IMR-90 (cell line): ENCODE data around the gene ZNG1A. TPM values are rescaled to one million over a fixed set of nuclear protein-coding genes. Genes with fewer than 3 reads are reported as not detected.
"Not testable (repeated sequence)": the region's sequence is repeated elsewhere in the genome, so short reads cannot be mapped to it uniquely, and the experiment has no call there.

Experiments
- ATAC-seq: fragments of 200-7000 bp; cut with Tn5 transposase; 2 replicates; pipeline ENCODE4 v1.9.1; 2020; ENCODE audit warnings: low read depth, mild to moderate bottlenecking, moderate library complexity
- BruUV-seq: library from RNA; stranded (reverse); fragments of 400-500 nt; replicated peaks from 2 replicates; lab custom pipeline; 2021; lab: Mats Ljungman, UMichigan
- CTCF ChIA-PET: fragments of 300-600 bp; formaldehyde crosslinking; extraction: SDS; loops from one replicate; lab custom pipeline; 2021; ENCODE audit warnings: antibody characterized with exemption; lab: Yijun Ruan, JAX
- POLR2A ChIA-PET: fragments of 300-600 bp; sonication (Branson Sonifier 250); formaldehyde crosslinking; loops from one replicate; lab custom pipeline; 2022; ENCODE audit warnings: antibody characterized with exemption; ENCODE audit not compliant: unreplicated experiment; lab: Charles Lee
- DNase-seq: peaks from one replicate; pipeline ENCODE4 v3.0.0; 2013
- H2AFZ ChIP-seq: replicated peaks from 2 replicates; pipeline ENCODE3; 2013; ENCODE audit warnings: low read length, mild to moderate bottlenecking; ENCODE audit not compliant: poor library complexity
- H2AK5ac ChIP-seq: 2 replicates; pipeline ENCODE4 v1.6.1; 2013; ENCODE audit warnings: low read depth, low read length, inconsistent platforms
- H2AK9ac ChIP-seq: replicated peaks from 2 replicates; pipeline ENCODE3; 2013; ENCODE audit warnings: mild to moderate bottlenecking, low read depth, low read length, moderate library complexity; ENCODE audit not compliant: poor library complexity
- H2BK120ac ChIP-seq: 2 replicates; pipeline ENCODE4 v1.6.1; 2013; ENCODE audit warnings: low read depth, low read length, inconsistent platforms
- H2BK15ac ChIP-seq: 3 replicates; pipeline ENCODE4 v1.6.1; 2013; ENCODE audit warnings: low read depth, low read length, inconsistent platforms
- H2BK20ac ChIP-seq: 2 replicates; pipeline ENCODE4 v1.6.1; 2013; ENCODE audit warnings: low read depth, mild to moderate bottlenecking, inconsistent platforms, low read length, moderate library complexity
- H2BK5ac ChIP-seq: 2 replicates; pipeline ENCODE4 v1.6.1; 2013; ENCODE audit warnings: mild to moderate bottlenecking, low read depth, low read length, inconsistent platforms; ENCODE audit not compliant: poor library complexity, severe bottlenecking
- H3K14ac ChIP-seq: replicated peaks from 2 replicates; pipeline ENCODE4 v1.6.1; 2013; ENCODE audit warnings: low read depth, low read length, inconsistent platforms
- H3K18ac ChIP-seq: 2 replicates; pipeline ENCODE4 v1.6.1; 2013; ENCODE audit warnings: low read depth, low read length, control low read depth
- H3K23ac ChIP-seq: 2 replicates; pipeline ENCODE4 v1.6.1; 2013; ENCODE audit warnings: low read depth, low read length, inconsistent platforms
- H3K27ac ChIP-seq: 2 replicates; pipeline ENCODE4 v1.5.1; 2013; ENCODE audit warnings: mild to moderate bottlenecking, control low read depth, low read length; ENCODE audit not compliant: insufficient read depth
- H3K27me3 ChIP-seq: 2 replicates; pipeline ENCODE4 v1.6.1; 2013; ENCODE audit warnings: low read length; ENCODE audit not compliant: control insufficient read depth, insufficient read depth
- H3K36me3 ChIP-seq: 2 replicates; pipeline ENCODE4 v1.6.1; 2013; ENCODE audit warnings: low read length, mixed read lengths; ENCODE audit not compliant: control insufficient read depth, insufficient read depth
- H3K4ac ChIP-seq: 2 replicates; pipeline ENCODE4 v1.6.1; 2013; ENCODE audit warnings: low read depth, low read length, inconsistent platforms
- H3K4me1 ChIP-seq: 2 replicates; pipeline ENCODE4 v1.6.1; 2013; ENCODE audit warnings: low read length, mixed read lengths; ENCODE audit not compliant: control insufficient read depth, insufficient read depth
- H3K4me2 ChIP-seq: 2 replicates; pipeline ENCODE4 v1.6.1; 2013; ENCODE audit warnings: low read depth, mild to moderate bottlenecking, control low read depth, low read length, moderate library complexity
- H3K4me3 ChIP-seq: 2 replicates; pipeline ENCODE4 v1.5.1; 2013; ENCODE audit warnings: low read depth, mild to moderate bottlenecking, control low read depth, low read length, moderate library complexity; ENCODE audit not compliant: insufficient read depth
- H3K56ac ChIP-seq: 2 replicates; pipeline ENCODE4 v1.6.1; 2013; ENCODE audit warnings: low read length, inconsistent platforms; ENCODE audit not compliant: insufficient read depth; ENCODE audit errors: extremely low read depth
- H3K79me1 ChIP-seq, 2 experiments: 2 replicates each; pipeline ENCODE4 v1.6.1; 2013; ENCODE audit warnings: low read length in 2 of 2, inconsistent platforms in 1 of 2, low read depth in 1 of 2
- H3K9ac ChIP-seq: 2 replicates; pipeline ENCODE4 v1.6.1; 2013; ENCODE audit warnings: low read depth, low read length, control low read depth
- H3K9me1 ChIP-seq: 2 replicates; pipeline ENCODE4 v1.6.1; 2013; ENCODE audit warnings: low read length, inconsistent platforms; ENCODE audit not compliant: insufficient read depth
- H3K9me3 ChIP-seq: 2 replicates; pipeline ENCODE4 v1.6.1; 2013; ENCODE audit warnings: low read length; ENCODE audit not compliant: control insufficient read depth, insufficient read depth
- H4K20me1 ChIP-seq: 2 replicates; pipeline ENCODE4 v1.6.1; 2013; ENCODE audit warnings: low read length, inconsistent platforms; ENCODE audit not compliant: insufficient read depth
- H4K5ac ChIP-seq: 2 replicates; pipeline ENCODE4 v1.6.1; 2013; ENCODE audit warnings: mild to moderate bottlenecking, low read depth, low read length, control low read depth
- H4K8ac ChIP-seq, 2 experiments: 2 replicates each; pipeline ENCODE4 v1.6.1; 2013; ENCODE audit warnings: low read depth in 2 of 2, low read length in 2 of 2, control low read depth in 1 of 2, inconsistent platforms in 1 of 2
- H4K91ac ChIP-seq: 2 replicates; pipeline ENCODE4 v1.6.1; 2013; ENCODE audit warnings: low read depth, low read length, inconsistent platforms; ENCODE audit not compliant: insufficient read depth
- WGBS, 2 experiments: methylation state at CpG; one replicate each; pipeline versions ENCODE4 v1.1.5 to v1.1.7; 2013; ENCODE audit warnings: missing lambda C conversion rate in 2 of 2; ENCODE audit not compliant: insufficient read length in 1 of 2; ENCODE audit errors: extremely low coverage in 2 of 2; 5-methylcytosine and 5-hydroxymethylcytosine counted together
- dilution Hi-C: fragments of 300-500 bp; cut with HindIII; formaldehyde crosslinking; loops from one replicate; pipeline ENCODE4 v1.14.3; 2018; ENCODE audit warnings: low sequenced_read_pairs; ENCODE audit not compliant: unreplicated experiment
- in situ Hi-C: fragments of 300-500 bp; cut with MboI; formaldehyde crosslinking; loops from 3 replicates; pipeline ENCODE4 v1.14.3; 2019; ENCODE audit warnings: low sequenced_read_pairs, inconsistent platforms, mixed read lengths
- intact Hi-C: fragments of 100-400 bp; cut with micrococcal nuclease; formaldehyde crosslinking; loops from 2 replicates; pipeline ENCODE4 v1.10.0; 2022
- polyA plus RNA-seq, 3 experiments: library from polyadenylated mRNA; depleted of rRNA; stranded (reverse); fragments of >200 nt; gene quantifications; 2 replicates each; pipeline ENCODE4 v1.2.3, GENCODE V29; 2012; ENCODE audit warnings: low replicate concordance in 1 of 3
- total RNA-seq: library from RNA; depleted of rRNA; stranded (reverse); fragments of >200 nt; gene quantifications from 2 replicates; pipeline ENCODE4 v1.2.3, GENCODE V29; 2012

Gene ZNG1A
- total and polyA plus RNA-seq, 2 of the 4 experiments (the other 2 are of a cell fraction): 12.2 to 12.4 TPM

- no CpG with 5 or more reads among the region's 3 CpGs for WGBS, 2 experiments
- H3K14ac ChIP-seq, H3K9me1 ChIP-seq, H3K23ac ChIP-seq, H3K36me3 ChIP-seq, H2BK15ac ChIP-seq, H2BK20ac ChIP-seq, H4K91ac ChIP-seq, H3K18ac ChIP-seq, H2BK120ac ChIP-seq, H3K56ac ChIP-seq, CTCF ChIA-PET, H2BK5ac ChIP-seq, H2AK5ac ChIP-seq, H4K20me1 ChIP-seq, H3K27me3 ChIP-seq, ATAC-seq, H2AFZ ChIP-seq, H3K9me3 ChIP-seq, H3K4me1 ChIP-seq, DNase-seq, H4K8ac ChIP-seq, H2AK9ac ChIP-seq, intact Hi-C loops, H3K27ac ChIP-seq, H4K5ac ChIP-seq, H3K4me3 ChIP-seq, H3K9ac ChIP-seq, BruUV-seq, H3K4ac ChIP-seq, dilution Hi-C loops, H3K79me1 ChIP-seq, H3K4me2 ChIP-seq, POLR2A ChIA-PET, in situ Hi-C loops: not testable (repeated sequence)
These were observed 9.1 kb downstream of the ZNG1A start for GRCh38 chr9:169757-170156.

GRCh38 chr9:159871-160270 lies 19.0 kb downstream of the ZNG1A start:
- BruUV-seq, H3K14ac ChIP-seq, H3K27me3 ChIP-seq, H3K27ac ChIP-seq, in situ Hi-C loops, H2BK20ac ChIP-seq, H3K18ac ChIP-seq, H2BK120ac ChIP-seq, POLR2A ChIA-PET, H4K8ac ChIP-seq, H3K79me1 ChIP-seq, H3K36me3 ChIP-seq, CTCF ChIA-PET, DNase-seq, H3K9me1 ChIP-seq, H3K9ac ChIP-seq, H4K20me1 ChIP-seq, H4K91ac ChIP-seq, intact Hi-C loops, dilution Hi-C loops, H2AFZ ChIP-seq, H2AK9ac ChIP-seq, H3K4me2 ChIP-seq, H3K4me1 ChIP-seq, ATAC-seq, H3K4ac ChIP-seq, H3K4me3 ChIP-seq, H4K5ac ChIP-seq, H2AK5ac ChIP-seq, H3K23ac ChIP-seq, H3K9me3 ChIP-seq, H2BK5ac ChIP-seq, H2BK15ac ChIP-seq, H3K56ac ChIP-seq: not testable (repeated sequence)
- WGBS, 2 experiments: no CpG with 5 or more reads among the region's 1 CpG
